ENCODE results near the gene GXYLT1. TPM values are rescaled to one million over a fixed set of nuclear protein-coding genes. Genes with fewer than 3 reads are reported as not detected.

Gene GXYLT1
- total RNA-seq, 1 donor from 2014 or later = 18.4 TPM

DNA sequence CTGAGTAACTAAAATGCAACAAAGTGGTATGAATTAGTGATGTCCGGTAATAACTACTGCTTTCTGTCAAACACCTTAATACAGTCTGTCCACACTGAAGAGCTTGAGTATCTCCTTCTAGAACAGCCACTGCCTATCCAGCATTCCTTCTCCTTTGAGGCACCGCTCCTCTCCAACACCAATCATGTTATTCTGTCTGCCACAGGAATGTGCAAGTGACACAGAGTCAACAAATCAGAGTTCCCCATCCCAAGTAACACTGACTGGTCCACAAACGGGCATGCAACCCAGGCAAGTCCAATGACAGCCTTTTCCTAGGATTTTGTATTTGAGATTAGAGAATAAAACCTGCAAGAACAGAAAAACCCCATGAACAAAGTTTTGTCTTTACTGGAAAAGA lies 3.8 kb downstream of the GXYLT1 start:
- no peaks in the 10 kb centered on the region for H3K36me3 Mint-ChIP-seq (ENCODE audit: low read depth)
- TF ChIP-seq, protein P1, sequence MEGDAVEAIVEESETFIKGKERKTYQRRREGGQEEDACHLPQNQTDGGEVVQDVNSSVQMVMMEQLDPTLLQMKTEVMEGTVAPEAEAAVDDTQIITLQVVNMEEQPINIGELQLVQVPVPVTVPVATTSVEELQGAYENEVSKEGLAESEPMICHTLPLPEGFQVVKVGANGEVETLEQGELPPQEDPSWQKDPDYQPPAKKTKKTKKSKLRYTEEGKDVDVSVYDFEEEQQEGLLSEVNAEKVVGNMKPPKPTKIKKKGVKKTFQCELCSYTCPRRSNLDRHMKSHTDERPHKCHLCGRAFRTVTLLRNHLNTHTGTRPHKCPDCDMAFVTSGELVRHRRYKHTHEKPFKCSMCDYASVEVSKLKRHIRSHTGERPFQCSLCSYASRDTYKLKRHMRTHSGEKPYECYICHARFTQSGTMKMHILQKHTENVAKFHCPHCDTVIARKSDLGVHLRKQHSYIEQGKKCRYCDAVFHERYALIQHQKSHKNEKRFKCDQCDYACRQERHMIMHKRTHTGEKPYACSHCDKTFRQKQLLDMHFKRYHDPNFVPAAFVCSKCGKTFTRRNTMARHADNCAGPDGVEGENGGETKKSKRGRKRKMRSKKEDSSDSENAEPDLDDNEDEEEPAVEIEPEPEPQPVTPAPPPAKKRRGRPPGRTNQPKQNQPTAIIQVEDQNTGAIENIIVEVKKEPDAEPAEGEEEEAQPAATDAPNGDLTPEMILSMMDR (conservative IDR thresholded peaks at IDR 0.05) = no peak
- peaks cover 30% of the 10 kb centered on the region for H3K4me1 Mint-ChIP-seq
- no peaks in the 10 kb centered on the region for H3K9me3 Mint-ChIP-seq
- H3K27me3 Mint-ChIP-seq (ENCODE audit: low read depth) = no peaks in the 10 kb centered on the region
- peak overlapping the region; percentile 12 for H3K4me3 Mint-ChIP-seq
- DNase-seq (ENCODE audit: low read depth, low spot score) = no peak
- no peak overlapping the region for H3K27ac Mint-ChIP-seq (ENCODE audit: unreplicated experiment)

DNA sequence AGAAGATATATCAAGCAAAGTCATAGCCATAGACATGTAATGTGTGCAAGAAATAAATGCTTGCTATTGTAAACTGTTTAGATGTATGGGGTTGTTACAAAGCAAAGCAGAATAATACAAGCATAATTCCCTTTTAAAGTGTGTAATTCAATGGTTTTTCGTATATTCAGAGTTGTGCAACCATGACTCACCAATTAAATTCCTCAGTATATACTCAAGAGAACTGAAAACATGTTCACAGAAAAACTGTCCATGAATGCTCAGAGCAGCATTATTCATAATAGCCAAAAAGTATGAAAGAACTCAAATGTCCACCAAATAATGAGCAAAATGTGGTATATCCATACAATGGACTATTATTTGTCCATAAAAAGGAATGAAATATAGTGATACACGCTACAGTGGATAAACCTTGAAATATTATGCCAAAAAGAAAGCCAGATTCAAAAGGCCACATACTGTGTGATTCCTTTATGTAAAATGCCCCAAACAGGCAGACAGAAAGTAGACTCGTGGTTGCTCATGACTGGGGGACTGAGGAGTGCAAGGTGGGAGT lies 9.3 kb downstream of the GXYLT1 start:
- no peak overlapping the region for H3K4me3 Mint-ChIP-seq
- no peaks in the 10 kb centered on the region for H3K9me3 Mint-ChIP-seq
- peaks cover 4% of the 10 kb centered on the region for H3K4me1 Mint-ChIP-seq
- no peak overlapping the region for H3K27ac Mint-ChIP-seq (ENCODE audit: unreplicated experiment)
- H3K27me3 Mint-ChIP-seq (ENCODE audit: low read depth) = no peaks in the 10 kb centered on the region
- no peak for DNase-seq (ENCODE audit: low read depth, low spot score)
- TF ChIP-seq, protein P1 (conservative IDR thresholded peaks at IDR 0.05) = no peak
- peaks cover 7% of the 10 kb centered on the region for H3K36me3 Mint-ChIP-seq (ENCODE audit: low read depth)

DNA sequence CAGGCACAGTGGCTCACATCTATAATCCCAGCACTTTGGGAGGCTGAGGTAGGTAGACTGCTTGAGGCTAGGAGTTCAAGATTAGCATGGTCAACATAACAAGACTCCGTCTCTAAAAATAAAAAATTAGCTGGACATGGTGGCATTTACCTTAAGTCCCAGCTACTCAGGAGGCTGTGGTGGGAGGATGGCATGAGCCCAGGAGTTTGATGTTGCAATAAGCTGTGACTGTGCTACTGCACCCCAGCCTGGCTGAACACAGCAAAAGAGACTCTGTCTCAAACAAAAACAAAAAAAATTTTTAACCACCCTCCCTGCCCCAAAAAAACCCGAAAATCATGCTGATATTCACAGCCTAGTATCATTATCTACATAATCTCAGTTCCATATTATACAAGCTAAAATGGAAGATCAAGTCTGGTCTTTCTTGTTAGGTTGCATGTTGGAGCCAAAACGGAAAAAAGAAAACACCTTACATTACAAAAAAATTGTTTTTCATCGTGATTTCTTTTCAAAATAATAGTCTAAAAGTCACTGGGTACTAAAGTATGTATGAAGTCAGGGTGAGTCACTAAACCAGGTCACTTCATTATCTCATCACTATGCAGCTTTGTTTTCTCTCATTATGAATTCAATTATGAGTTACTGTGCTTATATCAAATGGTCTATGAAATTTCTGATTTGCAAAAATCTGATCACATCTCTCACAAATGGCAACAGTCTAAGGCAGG lies 13.8 kb downstream of the GXYLT1 start:
- DNase-seq (ENCODE audit: low read depth, low spot score) = no peak
- no peak overlapping the region for H3K4me3 Mint-ChIP-seq
- peaks cover 10% of the 10 kb centered on the region for H3K4me1 Mint-ChIP-seq
- H3K27ac Mint-ChIP-seq (ENCODE audit: unreplicated experiment) = peak overlapping the region; percentile 62
- TF ChIP-seq, protein P1 (conservative IDR thresholded peaks at IDR 0.05) = no peak
- H3K27me3 Mint-ChIP-seq (ENCODE audit: low read depth) = no peaks in the 10 kb centered on the region
- peaks cover 7% of the 10 kb centered on the region for H3K36me3 Mint-ChIP-seq (ENCODE audit: low read depth)
- no peaks in the 10 kb centered on the region for H3K9me3 Mint-ChIP-seq

DNA sequence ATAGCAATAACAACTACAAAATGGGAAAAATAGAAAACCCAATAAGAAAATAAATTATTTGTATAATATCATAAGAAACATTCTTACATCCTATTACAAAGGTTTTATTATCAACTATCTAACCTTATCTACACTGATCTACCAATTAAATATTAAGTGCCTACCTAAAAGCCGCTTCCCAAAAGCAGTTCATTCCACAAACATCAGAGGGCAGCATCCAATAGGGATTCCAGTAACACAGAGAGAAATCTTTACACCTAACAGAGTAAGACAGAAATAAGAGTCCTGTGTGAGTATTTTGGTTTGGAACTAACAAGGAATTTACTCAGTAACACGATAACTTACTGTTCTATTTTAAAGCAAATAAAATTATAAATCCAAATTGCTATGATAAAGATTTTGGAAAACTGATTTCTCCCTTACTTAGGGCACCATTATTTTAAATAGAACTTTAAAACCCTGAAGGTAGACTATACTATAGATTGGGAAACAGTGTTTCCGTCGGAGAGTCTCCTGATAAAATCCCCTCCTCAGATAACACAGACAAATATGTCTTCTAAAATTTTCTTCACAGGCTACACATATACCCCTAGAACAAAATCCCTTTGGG lies 15.0 kb downstream of the GXYLT1 start:
- no peak for DNase-seq (ENCODE audit: low read depth, low spot score)
- Mint-ChIP-seq H3K36me3 (ENCODE audit: low read depth) (peaks cover 3% of the 10 kb centered on the region), H3K9me3 (no peaks in the 10 kb centered on the region), H3K27me3 (ENCODE audit: low read depth) (no peaks in the 10 kb centered on the region), H3K4me1 (peaks cover 10% of the 10 kb centered on the region), H3K4me3 (no peak overlapping the region), H3K27ac (ENCODE audit: unreplicated experiment) (no peak overlapping the region)
- TF ChIP-seq, protein P1 (conservative IDR thresholded peaks at IDR 0.05) = peak; percentile 84

DNA sequence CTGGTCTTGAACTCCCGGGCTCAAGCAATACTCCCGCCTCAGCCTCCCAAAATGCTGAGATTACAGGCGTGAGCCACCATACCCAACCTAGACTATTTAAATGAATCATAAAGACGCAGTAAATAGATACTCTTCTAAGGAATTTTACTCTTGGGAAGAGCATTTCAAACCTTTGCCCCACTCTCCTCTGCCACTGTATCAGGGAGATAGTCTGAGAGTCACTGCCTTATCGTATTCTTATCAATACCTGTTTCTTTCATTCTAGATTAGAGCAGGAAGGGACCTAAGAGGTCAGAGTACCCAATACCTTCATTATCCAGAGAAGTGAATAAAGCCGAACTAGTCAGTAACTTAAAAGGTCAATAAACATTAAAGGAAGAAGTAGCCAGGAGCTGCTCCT lies 15.8 kb downstream of the GXYLT1 start:
- TF ChIP-seq, protein P1 (conservative IDR thresholded peaks at IDR 0.05) = no peak
- H3K27me3 Mint-ChIP-seq (ENCODE audit: low read depth) = no peaks in the 10 kb centered on the region
- DNase-seq (ENCODE audit: low read depth, low spot score) = no peak
- H3K27ac Mint-ChIP-seq (ENCODE audit: unreplicated experiment) = no peak overlapping the region
- H3K4me1 Mint-ChIP-seq = peaks cover 10% of the 10 kb centered on the region
- no peaks in the 10 kb centered on the region for H3K9me3 Mint-ChIP-seq
- no peaks in the 10 kb centered on the region for H3K36me3 Mint-ChIP-seq (ENCODE audit: low read depth)
- H3K4me3 Mint-ChIP-seq = no peak overlapping the region

Data from neural crest cell (in vitro differentiated cells).